NCI-H2107 treated with DMSO at 0.1 percent for 48 hours (cell line): ENCODE data around the gene DNAAF2.
A peak's percentile ranks its signal among the peaks of the same experiment; 100 is the strongest.
"Not testable (repeated sequence)": the region's sequence is repeated elsewhere in the genome, so short reads cannot be mapped to it uniquely, and the experiment has no call there.

Source experiments
- DNase-seq: peaks from one replicate; lab custom pipeline; 2025; ENCODE audit not compliant: unreplicated experiment; lab: John Stamatoyannopoulos, UW

Gene DNAAF2

DNA sequence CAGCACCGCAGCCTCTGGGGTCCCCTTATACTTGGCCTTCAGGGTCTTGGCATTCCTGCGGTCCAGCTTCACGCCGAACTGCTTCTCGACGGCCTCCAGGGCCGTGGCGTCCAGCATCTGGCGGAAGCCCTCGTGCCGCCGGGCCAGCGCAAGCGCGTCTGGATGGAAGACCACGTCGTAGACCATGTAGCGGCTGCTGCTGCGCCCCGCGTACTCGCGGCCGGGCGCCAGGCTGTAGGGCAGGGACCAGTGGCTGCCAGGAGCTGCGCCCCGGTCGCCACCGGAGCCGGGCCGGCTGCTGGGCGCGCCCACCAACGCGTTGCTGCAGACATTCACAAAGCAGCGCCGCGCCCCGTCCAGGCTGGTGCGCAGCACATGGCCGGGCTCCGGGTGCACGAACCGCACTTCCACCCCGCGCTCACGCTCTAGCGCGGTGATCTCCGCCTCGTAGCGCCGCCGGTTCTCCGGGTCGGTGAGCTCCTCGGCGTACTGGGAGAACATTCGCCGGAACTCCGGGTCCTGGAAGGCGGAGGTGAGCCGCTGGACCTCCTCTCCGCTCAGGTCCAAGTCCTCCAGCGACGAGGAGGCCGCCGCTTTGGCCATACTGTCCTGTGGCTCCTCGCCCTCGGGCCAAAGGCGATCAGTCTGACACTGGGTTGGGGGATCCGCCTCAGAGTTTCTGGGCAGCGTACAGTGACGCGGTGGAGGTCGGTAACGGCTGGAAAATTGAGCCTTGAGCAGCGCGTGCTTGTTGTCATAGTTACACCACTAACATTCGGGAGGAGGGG, at the start of gene DNAAF2:
DNAAF2 (minus strand) TSS at position 698 of the 788 bp plus-strand sequence; CDS start at position 603, 95 bp downstream.
- peak; percentile 84 for DNase-seq

GRCh38 chr14:49679271-49679670, 44.2 kb upstream of the DNAAF2 start:
- no peak for DNase-seq

- no peak for DNase-seq
Observed at GRCh38 chr14:49677643-49678042, 42.6 kb upstream of the DNAAF2 start.

DNA sequence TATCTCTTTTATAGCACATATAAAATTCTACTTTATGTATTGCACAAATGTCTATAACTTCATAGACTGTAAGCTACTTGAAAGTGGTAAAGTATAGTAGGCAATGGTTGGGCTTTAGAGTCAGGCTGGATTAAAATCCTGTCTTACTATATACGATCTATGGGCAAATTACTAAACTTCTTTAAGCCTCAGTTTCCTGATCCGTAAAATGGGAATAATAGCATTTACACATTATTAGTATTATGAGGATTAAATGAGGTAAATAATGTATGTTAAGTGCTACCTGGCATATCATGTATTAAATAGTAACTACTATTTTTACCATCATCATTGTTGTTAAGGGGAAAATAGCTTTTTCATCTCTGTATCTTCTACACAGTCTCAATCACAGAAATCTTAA, 38.5 kb upstream of the DNAAF2 start:
- no peak for DNase-seq

GRCh38 chr14:49670475-49670874, 35.4 kb upstream of the DNAAF2 start:
- DNase-seq: no peak

DNA sequence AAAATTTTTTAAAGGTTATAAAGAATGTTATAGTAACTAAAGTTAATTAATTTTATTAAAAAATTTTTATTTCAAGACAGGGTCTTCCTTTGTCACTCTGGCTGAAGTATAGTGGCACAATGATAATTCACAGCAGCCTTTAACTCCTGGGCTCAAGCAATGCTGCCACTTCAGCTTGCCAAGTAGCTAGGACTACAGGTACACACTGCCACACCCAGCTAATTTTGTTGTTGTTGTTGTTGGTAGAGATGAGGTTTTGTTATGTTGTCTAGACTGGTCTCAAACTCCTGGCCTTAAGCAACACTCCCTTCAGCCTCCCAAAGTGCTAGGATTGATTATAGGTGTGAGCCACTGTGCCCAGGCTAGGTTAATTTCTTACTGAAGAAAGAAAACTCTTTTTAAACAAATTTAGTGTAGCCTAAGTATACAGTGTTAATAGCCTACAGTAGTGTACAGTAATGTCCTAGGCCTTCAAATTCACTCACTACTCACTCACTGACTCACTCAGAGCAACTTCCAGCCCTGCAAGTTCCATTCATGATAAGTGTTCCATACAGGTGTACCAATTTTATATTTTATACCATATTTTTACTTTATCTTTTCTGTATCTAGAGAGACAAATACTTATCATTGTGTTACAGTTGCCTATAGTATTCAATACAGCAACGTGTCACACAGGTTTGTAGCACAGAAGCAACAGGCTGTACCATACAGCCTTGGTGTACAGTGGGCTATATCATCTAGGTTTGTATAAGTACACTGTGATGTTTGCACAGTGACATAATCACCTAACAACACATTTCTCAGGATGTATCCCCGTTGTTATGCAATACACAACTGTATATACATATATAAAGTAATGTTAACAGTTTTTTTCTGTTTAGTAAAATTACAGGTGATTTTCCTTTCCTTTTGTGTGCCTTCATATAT, 24.7 kb upstream of the DNAAF2 start:
- no peak for DNase-seq

GRCh38 chr14:49657500-49657899, 22.5 kb upstream of the DNAAF2 start:
- DNase-seq: not testable (repeated sequence)

- no peak for DNase-seq
Observed at GRCh38 chr14:49654511-49654910, 19.5 kb upstream of the DNAAF2 start.

- DNase-seq: no peak
Observed at GRCh38 chr14:49653508-49653907, 18.5 kb upstream of the DNAAF2 start.

DNA sequence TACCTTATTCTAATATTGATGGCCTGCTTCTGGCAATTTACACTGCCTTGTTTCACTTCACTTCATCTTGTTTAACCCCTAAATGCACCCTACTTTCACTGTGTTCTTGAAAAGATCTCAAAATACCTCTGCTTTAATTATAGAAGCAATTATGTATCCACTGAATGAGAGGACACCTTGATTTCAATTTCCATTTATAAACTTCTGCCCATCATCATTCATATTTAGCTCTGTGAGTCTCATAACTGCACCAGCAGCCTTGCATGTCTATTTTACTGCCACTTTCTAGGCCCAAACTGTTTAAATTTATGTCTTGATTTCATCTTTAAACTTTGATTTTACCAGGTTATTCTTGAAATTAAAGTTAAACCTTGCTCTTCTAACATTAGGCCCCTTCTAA, 7.1 kb upstream of the DNAAF2 start:
- no peak for DNase-seq

DNA sequence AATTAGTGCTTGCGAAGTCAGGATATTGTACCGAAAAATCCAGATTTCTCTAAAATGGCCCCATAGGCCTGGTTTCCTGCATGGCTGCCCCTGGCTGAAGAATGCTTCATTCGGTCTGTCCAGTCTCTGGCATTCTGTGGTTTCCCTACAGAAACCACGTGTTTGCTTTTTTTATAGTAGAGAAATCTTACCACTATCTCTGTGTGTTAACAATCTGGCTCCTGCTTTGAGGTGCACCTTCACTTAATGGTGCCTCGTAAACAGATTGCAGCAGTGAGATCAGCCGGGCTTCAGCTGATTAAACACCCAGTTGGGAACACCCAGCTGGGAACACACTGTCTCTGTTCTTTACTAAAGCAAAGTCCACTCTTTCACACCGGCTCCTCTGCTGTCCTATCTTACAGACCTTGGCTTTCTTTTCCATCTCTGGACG, 6.7 kb upstream of the DNAAF2 start:
- DNase-seq: no peak

DNA sequence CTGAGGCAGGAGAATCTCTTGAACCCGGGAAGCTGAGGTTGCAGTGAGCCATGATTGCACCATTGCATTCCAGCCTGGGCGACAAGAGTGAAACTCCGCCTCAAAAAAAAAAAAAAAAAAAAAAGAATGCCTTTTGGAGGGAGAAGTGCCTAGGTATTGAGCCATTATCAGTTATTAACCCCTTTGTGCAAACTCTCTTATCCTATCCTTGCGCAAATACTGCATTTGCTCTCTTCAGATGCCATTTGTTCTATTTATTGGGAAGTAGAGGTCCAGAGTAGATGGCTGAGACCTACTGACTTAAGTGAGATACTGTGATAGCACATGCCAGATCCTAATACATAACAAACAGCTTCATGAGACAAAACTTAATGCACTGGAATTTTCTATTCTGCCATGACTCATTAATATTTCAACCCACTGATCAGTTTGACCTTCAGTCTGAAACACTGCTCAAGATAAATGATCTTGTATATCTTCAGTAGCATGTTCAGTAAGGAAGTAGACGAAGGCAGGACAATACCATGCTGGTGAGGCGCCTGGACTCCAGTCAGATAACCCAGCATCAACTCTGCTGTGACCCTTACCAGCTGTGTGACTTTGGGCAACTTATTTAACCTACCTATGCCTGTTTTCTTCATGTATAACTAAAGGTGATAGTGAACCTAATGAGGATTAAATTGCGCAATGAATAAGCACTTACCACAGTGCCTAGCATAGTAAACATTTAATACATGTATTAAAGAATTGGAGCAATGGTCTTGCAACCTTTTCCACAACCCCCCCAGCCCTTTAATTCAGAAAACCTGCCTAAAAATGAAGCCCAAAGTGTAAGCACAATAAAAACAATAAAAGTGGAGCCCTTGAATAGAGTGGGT, 5.7 kb upstream of the DNAAF2 start:
- no peak for DNase-seq

- no peak for DNase-seq
Observed at GRCh38 chr14:49637534-49638078, 2.6 kb upstream of the DNAAF2 start.

- DNase-seq: no peak
Observed at GRCh38 chr14:49636866-49637265, 1.8 kb upstream of the DNAAF2 start.

DNA sequence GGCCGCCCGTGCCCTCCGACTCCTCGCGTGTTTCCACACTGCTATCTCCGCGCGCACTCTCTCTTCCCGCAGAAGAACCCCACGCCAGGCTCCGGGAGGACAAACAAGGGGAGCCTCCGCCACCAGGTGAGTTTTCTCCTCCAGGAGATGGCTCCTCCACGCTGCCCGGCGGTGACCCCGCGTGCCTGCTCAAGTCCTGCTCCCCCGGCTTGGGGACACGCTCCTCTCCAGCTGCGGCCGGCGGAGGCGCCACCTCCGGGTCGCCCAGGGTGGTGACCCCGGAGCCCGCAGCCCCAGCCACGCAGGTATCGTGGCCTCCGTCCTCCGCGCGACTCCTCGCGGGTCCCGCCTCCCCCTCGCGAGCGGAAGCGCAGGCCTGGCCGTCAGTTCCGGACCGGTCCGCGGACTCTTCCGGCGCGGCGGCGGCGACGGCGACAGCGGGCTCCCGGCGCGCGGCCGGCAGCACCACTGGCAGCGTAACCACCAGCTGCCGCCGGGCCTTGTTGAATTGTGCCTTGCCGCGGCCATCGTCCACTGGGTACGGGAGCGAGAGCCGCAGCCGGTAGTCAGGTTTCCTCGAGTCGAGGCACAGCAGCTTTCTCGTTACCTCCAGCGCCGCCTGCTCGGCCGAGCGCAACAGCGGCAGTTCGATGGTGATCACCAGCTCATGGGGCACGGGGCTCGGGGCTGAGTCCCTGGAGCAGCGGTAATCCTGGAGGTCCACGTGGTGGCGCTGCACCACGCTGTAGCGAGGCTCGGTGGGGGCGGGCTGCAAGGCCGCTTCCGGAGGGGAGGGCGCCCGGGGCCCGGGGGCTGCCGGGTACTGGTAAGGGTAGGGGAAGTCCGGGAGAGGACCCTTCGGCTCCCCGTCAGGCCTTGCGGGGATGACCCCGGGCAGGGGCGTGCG, 1.2 kb downstream of the DNAAF2 start:
- DNase-seq: peak; percentile 92

DNA sequence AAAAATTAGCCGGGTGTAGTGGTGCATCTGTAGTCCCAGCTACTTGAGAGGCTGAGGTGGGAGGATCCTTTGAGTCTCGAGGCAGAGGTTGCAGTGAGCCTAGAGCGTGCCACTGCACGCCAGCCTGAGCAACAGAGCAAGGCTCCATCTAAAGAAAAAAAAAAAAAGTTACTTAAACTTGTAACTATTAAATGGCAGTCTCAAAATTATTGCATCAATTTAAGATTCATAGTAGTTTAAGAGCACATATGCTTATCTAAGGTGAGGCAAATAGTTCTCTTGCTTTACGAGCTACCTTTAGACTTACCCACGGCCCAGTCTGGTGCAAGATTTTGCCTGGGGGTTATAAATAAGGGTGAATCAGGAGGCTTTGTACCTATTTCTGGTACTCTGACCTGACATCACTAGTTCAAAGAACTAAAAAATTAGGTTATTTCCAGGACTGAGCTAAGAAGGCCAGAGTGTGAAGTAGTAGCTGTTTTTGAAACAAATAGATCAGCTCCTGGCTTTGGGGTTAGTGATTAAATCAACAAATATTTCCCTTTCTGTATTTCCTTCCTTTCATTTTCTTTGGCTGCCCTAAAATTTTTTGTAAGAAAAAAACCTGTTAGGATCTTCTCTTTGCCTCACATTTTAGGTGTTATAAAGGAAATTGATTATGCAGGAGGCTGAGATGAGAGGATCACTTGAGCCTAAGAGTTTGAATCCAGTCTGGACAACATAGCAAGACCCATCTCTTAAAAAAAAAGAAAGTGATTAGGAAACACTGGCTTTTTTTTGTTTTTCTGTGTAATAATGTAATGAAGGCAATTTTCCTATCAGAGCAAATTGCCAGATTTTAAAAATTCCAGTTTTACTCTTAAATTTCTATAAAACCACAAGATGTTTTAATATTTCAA, 10.9 kb downstream of the DNAAF2 start:
- DNase-seq: no peak

- no peak for DNase-seq
Observed at GRCh38 chr14:49623387-49623786, 11.7 kb downstream of the DNAAF2 start.

GRCh38 chr14:49622022-49622607, 12.9 kb downstream of the DNAAF2 start:
- DNase-seq: peak; percentile 30
